ENCODE data around the gene CABP2. TPM values are rescaled to one million over a fixed set of nuclear protein-coding genes. Genes with fewer than 3 reads are reported as not detected.

The CABP2 gene
- total and polyA plus RNA-seq, 7 experiments from 2014 or later: not detected

Small RNA genes lying within 50 kb of the gene (microRNA-seq; reads per million reads assigned to microRNA genes)
- gene MIR6752 (ENCODE audit: borderline microRNAs expressed): not detected

Other genes starting within 250 kb of the CABP2 start
- gene ANKRD13D, start 234.1 kb downstream of the CABP2 start, total RNA-seq: 100 to 1,000 TPM; 161 to 286 (median 191) TPM
- gene ANKRD13D, start 234.1 kb downstream of the CABP2 start, polyA plus RNA-seq: 10 to 100 TPM in 1 of 2 donors, 1 to 10 TPM in 1; 6.3 to 19.5 TPM
- 10 to 100 TPM in 4 of 5 experiments, 1 to 10 TPM in 1; 8.8 to 23.8 (median 15.0) TPM for gene SSH3, start 219.9 kb downstream of the CABP2 start, total RNA-seq
- gene SSH3, start 219.9 kb downstream of the CABP2 start, polyA plus RNA-seq: 1 to 10 TPM; 1.1 to 4.9 TPM
- gene POLD4, start 169.9 kb downstream of the CABP2 start, total RNA-seq: 100 to 1,000 TPM in 1 of 5 experiments, 10 to 100 TPM in 4; 59.9 to 104 (median 76.1) TPM
- 100 to 1,000 TPM in 1 of 2 donors, 10 to 100 TPM in 1; 98.9 to 116 TPM for gene POLD4, start 169.9 kb downstream of the CABP2 start, polyA plus RNA-seq
- 1 to 10 TPM in 2 of 5 experiments, under 1 TPM in 3; 0.32 to 7.8 (median 0.70) TPM for gene CLCF1, start 149.8 kb downstream of the CABP2 start, total RNA-seq
- not detected for gene CLCF1, start 149.8 kb downstream of the CABP2 start, polyA plus RNA-seq
- 10 to 100 TPM; 25.6 to 48.0 (median 45.0) TPM for gene RAD9A, start 131.5 kb downstream of the CABP2 start, total RNA-seq
- gene RAD9A, start 131.5 kb downstream of the CABP2 start, polyA plus RNA-seq: 1 to 10 TPM; 6.3 to 7.2 TPM
- gene PPP1CA, start 121.6 kb downstream of the CABP2 start, total RNA-seq: 100 to 1,000 TPM in 4 of 5 experiments, 10 to 100 TPM in 1; 83.0 to 339 (median 122) TPM
- 100 to 1,000 TPM; 350 to 363 TPM for gene PPP1CA, start 121.6 kb downstream of the CABP2 start, polyA plus RNA-seq
- gene TBC1D10C, start 119.4 kb downstream of the CABP2 start, total RNA-seq: 100 to 1,000 TPM; 243 to 425 (median 346) TPM
- gene TBC1D10C, start 119.4 kb downstream of the CABP2 start, polyA plus RNA-seq: 100 to 1,000 TPM; 225 to 366 TPM
- gene CARNS1, start 107.8 kb downstream of the CABP2 start, total RNA-seq: 10 to 100 TPM in 2 of 5 experiments, 1 to 10 TPM in 2, under 1 TPM in 1; 0.53 to 14.2 (median 5.1) TPM
- 1 to 10 TPM in 1 of 2 donors, under 1 TPM in 1; 0.97 to 1.4 TPM for gene CARNS1, start 107.8 kb downstream of the CABP2 start, polyA plus RNA-seq
- gene RPS6KB2, start 95.0 kb downstream of the CABP2 start, total RNA-seq: 10 to 100 TPM; 61.9 to 83.9 (median 77.7) TPM
- 10 to 100 TPM; 45.2 to 46.6 TPM for gene RPS6KB2, start 95.0 kb downstream of the CABP2 start, polyA plus RNA-seq
- 100 to 1,000 TPM; 134 to 357 (median 194) TPM for gene PTPRCAP, start 85.8 kb downstream of the CABP2 start, total RNA-seq
- gene PTPRCAP, start 85.8 kb downstream of the CABP2 start, polyA plus RNA-seq: 100 to 1,000 TPM; 498 to 670 TPM
- 100 to 1,000 TPM in 1 of 5 experiments, 10 to 100 TPM in 4; 15.6 to 311 (median 28.5) TPM for gene CORO1B, start 80.0 kb downstream of the CABP2 start, total RNA-seq
- gene CORO1B, start 80.0 kb downstream of the CABP2 start, polyA plus RNA-seq: 10 to 100 TPM; 21.3 to 40.8 TPM
- not detected for gene GPR152, start 70.7 kb downstream of the CABP2 start, total RNA-seq
- gene GPR152, start 70.7 kb downstream of the CABP2 start, polyA plus RNA-seq: 1 to 10 TPM; 1.4 to 1.5 TPM
- gene CABP4, start 68.1 kb downstream of the CABP2 start, total RNA-seq: 10 to 100 TPM in 2 of 5 experiments, 1 to 10 TPM in 3; 2.5 to 17.1 (median 3.4) TPM
- 1 to 10 TPM; 1.2 to 2.3 TPM for gene CABP4, start 68.1 kb downstream of the CABP2 start, polyA plus RNA-seq
- 10 to 100 TPM; 52.4 to 94.6 (median 70.6) TPM for gene TMEM134, start 54.2 kb downstream of the CABP2 start, total RNA-seq
- 100 to 1,000 TPM; 131 to 143 TPM for gene TMEM134, start 54.2 kb downstream of the CABP2 start, polyA plus RNA-seq
- 100 to 1,000 TPM; 107 to 156 (median 137) TPM for gene AIP, start 40.4 kb downstream of the CABP2 start, total RNA-seq
- gene AIP, start 40.4 kb downstream of the CABP2 start, polyA plus RNA-seq: 100 to 1,000 TPM; 137 to 205 TPM
- 100 to 1,000 TPM in 3 of 5 experiments, 10 to 100 TPM in 2; 78.9 to 133 (median 112) TPM for gene PITPNM1, start 18.1 kb downstream of the CABP2 start, total RNA-seq
- 10 to 100 TPM in 1 of 2 donors, 1 to 10 TPM in 1; 9.5 to 30.8 TPM for gene PITPNM1, start 18.1 kb downstream of the CABP2 start, polyA plus RNA-seq
- gene CDK2AP2, start 15.3 kb downstream of the CABP2 start, total RNA-seq: 100 to 1,000 TPM in 1 of 5 experiments, 10 to 100 TPM in 4; 31.0 to 168 (median 61.9) TPM
- 10 to 100 TPM; 64.5 to 94.3 TPM for gene CDK2AP2, start 15.3 kb downstream of the CABP2 start, polyA plus RNA-seq
- gene GSTP1, start 60.4 kb upstream of the CABP2 start, total RNA-seq: 100 to 1,000 TPM in 4 of 5 experiments, 10 to 100 TPM in 1; 77.2 to 265 (median 139) TPM
- 100 to 1,000 TPM; 190 to 202 TPM for gene GSTP1, start 60.4 kb upstream of the CABP2 start, polyA plus RNA-seq
- gene NDUFV1, start 83.5 kb upstream of the CABP2 start, total RNA-seq: 100 to 1,000 TPM; 198 to 253 (median 212) TPM
- gene NDUFV1, start 83.5 kb upstream of the CABP2 start, polyA plus RNA-seq: 100 to 1,000 TPM; 111 to 113 TPM
- gene NUDT8, start 106.5 kb upstream of the CABP2 start, total RNA-seq: 10 to 100 TPM in 1 of 5 experiments, 1 to 10 TPM in 4; 3.1 to 10.4 (median 4.0) TPM
- gene NUDT8, start 106.5 kb upstream of the CABP2 start, polyA plus RNA-seq: 1 to 10 TPM; 3.3 to 3.7 TPM
- gene TBX10, start 116.3 kb upstream of the CABP2 start, total RNA-seq: not detected
- gene TBX10, start 116.3 kb upstream of the CABP2 start, polyA plus RNA-seq: not detected
- gene ACY3, start 127.3 kb upstream of the CABP2 start, total RNA-seq: under 1 TPM in 3 of 5 experiments, not detected in 2; 0.29 to 0.49 (median 0.42) TPM
- under 1 TPM in 1 of 2 donors, not detected in 1; 0.57 TPM for gene ACY3, start 127.3 kb upstream of the CABP2 start, polyA plus RNA-seq
- not detected for gene ALDH3B2, start 151.2 kb upstream of the CABP2 start, total RNA-seq
- gene ALDH3B2, start 151.2 kb upstream of the CABP2 start, polyA plus RNA-seq: not detected

All from naive thymus-derived CD4-positive, alpha-beta T cell (primary cell).